NCI-H128 (cell line): ENCODE measurements around the gene PDE1C.

ENCODE experiments used
- DNase-seq: peaks from one replicate; lab custom pipeline; 2025; ENCODE audit not compliant: unreplicated experiment; lab: John Stamatoyannopoulos, UW

The PDE1C gene

GRCh38 chr7:31899356-31899927, 170.8 kb downstream of the PDE1C start:
- DNase-seq, result no peak

DNA sequence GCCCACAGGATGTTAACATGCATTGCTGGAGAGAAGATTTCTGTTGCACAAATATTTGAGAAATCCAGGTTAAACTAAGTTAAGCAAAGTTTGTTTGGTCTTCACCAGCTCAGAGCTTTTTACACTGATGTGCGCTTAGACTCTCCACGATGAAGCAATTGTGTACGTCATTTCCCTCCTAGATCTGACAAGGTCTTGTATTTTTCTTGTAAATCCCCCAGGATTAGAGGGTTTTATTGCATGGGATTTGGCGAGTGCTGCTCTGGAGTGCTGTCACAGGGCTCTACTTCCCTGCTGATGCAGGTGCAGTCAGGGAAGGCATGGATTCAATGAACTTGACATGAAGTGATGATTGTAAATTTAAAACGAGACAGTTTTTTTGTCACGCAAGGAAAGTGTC, 173.3 kb downstream of the PDE1C start:
- no peak for DNase-seq

DNA sequence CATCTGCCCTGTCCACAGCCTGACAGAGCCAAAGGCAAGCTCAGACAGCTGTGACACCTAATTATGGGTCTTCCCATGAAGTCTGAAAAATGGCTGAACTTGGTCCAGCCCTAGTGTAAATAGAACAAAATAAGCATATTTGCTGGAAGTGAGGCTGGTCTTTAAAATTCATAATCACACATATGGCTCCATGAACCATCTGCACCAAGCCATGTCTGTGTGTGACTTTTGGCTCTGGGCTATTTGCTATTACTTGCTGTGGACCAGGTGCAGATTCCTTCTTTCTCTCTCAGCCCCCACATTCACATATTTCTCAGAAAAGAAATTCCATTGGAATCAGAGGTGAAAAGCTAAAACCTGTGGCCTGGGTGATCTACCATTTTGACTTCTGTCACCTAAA, 175.9 kb downstream of the PDE1C start:
- no peak for DNase-seq

- no peak for DNase-seq
Measured at GRCh38 chr7:31893365-31893764, 176.8 kb downstream of the PDE1C start.

DNA sequence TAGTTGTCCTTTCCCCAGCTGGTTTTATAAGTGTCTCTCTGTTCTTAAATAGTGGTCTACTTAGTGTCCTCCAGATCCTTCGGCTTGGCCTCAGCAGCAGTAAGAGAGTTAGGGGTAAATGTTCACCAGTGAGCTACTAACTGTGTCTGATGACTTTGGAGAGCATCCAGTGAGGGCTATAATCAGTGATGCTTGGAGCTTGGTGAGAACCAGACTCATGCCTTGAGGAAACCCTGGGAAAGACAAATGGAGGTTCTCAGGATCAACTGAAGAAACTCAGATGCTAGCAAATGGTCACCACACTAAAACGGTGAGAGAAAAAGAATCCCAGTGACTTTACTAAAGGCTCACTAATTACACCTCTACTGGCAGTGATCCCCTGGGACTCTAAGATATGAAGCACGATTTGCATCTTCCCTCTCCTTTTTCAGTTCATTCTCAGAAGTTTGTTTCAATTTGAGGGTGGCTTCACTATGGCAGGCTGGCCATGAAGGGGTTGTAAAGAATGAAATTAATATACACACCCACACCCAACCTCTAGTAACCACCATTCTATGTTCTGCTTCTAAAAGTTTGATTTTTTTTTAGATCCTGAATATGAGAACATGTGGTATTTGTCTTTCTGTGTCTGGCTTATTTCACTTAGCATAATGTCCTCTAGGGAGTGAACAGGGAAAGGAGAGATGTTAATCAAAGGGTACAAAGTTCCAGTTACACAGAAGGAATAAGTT, 177.9 kb downstream of the PDE1C start:
- no peak for DNase-seq

GRCh38 chr7:31890766-31891165, 179.4 kb downstream of the PDE1C start:
- no peak for DNase-seq

GRCh38 chr7:31890198-31890597, 180.0 kb downstream of the PDE1C start:
- no peak for DNase-seq

DNA sequence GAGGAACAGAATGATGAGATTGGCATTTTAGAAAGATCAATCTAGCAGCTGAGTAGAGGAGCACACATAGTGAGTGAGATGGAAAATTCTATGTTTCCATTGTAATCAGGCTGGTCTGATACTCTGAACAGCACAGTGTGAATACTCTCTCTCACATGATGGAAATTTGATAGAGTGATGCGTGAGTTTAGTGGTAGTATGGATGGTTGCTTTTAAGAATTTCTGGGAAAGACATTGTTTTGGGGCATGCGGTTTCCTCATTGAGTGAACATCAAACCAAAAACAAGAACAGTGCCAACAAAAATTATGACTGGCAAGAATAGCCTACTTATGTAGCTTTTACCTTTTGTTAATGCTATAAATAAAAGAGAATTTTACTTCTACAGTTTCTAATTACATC, 183.2 kb downstream of the PDE1C start:
- no peak for DNase-seq

GRCh38 chr7:31885171-31885570, 185.0 kb downstream of the PDE1C start:
- no peak for DNase-seq

GRCh38 chr7:31883761-31884164, 186.4 kb downstream of the PDE1C start:
- DNase-seq, result no peak

- DNase-seq, result no peak
Measured at GRCh38 chr7:31882187-31882586, 188.0 kb downstream of the PDE1C start.

DNA sequence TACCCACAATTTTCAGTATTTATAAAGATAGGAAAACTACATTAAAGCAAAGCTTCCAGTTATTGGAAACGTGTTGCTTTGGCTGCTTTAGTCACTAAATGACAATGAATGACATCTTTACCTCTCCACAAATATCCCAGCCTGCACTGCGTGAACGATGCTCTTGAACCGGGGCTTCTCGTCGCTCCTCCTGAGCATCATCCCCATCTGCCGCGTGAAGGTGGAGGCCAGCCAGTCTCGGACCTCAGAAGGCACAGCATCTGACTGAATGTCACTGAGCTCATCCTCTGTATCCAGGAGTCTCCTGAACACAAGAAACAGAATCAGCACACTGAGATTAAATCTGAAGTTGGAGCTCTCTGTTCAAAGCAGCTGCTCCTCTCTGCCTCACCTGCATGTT, 191.3 kb downstream of the PDE1C start:
- no peak for DNase-seq

DNA sequence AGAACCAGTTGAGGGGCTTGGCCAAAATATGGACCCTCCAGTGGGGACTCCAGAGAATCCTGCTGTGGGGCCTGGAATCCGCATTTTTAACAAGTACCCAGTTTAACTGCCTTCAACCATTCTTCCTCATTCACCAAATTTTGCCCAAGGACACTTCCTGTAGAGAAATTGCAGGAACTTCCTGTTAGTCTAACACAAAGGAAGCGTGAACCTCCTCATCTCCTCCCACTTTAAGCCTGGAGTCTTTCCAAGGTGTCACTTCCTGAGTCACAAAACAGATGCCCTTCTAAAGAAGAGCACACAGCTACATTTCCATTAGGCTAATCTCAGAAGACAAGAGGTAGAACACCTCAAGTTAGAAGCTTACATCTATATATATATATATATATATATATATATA, 194.8 kb downstream of the PDE1C start:
- DNase-seq, result no peak

DNA sequence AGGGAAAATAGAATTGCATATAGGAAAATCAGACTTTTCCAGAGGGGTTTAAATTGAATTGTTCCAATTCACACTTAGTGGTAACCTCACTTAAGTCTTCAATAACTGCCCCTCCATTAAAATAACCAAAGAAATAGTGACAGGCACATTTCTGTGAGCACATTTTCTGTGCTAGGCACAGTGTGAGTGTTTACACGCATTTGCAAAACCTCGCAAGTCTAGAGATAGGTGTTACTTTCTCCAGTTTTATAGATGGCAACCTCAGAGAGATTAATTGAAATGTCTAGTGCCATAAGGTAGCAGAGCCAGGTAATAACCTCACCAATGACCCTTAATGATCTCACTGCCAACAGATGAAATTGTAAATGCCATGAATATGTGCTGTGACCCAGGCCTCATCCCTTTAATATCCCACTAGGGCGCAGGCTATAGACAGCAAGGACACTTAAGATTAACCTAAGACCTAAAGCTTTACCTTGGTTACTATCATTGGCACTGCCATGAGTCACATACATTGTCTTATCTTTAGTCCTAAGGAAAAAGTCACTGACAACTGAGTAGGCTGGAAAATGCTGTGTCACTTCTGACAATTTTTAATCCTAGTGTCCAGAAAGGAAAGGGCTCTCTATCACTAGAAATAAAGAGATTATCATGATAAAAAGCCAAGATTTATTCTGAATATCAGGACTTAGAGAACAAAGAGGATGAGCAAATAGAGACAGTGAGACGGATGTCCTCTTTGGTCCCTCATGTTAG, 195.4 kb downstream of the PDE1C start:
- DNase-seq, result no peak

DNA sequence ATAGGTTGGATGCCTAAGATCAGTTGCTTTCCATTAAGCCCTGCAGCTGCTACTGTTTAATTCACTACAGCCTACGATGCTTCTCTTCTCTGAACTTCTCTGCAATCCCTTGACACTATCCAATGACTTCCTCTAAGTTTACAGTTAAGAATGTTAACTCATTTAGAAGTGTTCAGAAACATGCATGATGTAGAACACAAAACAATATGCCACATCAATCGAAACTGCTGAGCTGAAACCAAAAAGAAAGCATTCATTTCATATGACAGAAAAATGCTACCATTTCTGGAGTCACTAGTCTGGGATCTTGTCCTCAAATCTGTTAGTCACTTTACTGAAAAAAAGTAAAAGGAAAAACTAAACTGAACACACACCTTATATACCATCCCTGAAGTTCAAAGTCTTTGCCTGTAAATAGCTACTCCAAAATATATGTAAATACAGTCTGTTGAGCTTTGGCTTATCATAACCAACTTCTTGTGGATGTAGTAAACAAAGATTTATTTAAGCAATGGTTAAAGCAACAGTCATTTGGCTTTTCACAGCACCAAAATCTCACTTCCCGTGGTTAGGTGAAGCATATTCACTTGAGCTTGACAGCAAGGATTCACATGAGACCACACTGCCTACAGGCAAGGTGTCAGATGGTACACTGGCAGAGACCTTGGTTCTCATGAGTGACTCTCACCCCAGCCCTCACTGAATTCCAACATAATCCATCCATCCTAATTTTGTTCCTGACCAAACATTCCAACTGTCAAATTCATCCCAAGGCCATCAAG, 196.2 kb downstream of the PDE1C start:
- DNase-seq, result no peak

DNA sequence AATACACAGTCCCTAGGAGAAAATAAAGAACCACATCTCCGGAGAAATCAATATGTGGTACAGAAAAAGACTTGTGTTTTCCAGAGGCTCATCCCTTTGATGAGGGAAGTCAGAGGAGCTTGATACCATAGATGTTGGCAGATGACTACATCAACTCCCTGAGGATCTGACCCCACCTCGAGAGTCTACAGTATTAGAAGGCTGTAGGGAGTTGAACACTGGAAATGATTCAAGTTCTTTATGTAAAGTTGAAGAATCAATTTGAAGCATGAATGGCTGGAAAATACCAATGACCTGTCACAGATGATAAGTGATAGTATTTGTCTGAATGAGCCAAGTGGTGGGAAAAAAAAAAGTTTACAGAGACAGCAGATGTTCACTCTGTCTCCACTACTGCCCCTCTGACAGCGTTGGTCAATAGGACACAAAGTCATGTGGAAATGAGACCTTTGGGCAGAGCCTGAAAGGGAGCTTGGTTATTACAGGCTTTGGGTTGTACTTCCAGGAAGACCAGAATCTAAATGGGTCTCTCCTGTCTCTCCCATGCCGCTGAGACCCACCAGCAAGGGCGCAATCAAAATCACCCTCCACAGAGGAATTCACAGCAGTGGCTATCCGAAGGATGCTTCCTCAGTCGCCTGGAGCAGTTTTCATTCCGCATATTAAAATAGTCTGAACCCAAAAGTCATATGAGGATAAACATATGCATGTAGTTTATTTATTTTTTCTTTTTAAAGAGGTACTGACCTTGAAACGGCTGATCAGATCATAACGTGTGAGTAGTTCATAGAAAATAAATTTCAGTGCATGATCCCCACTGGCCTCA, 197.4 kb downstream of the PDE1C start:
- DNase-seq, result no peak

- DNase-seq, result no peak
Measured at GRCh38 chr7:31864646-31865045, 205.6 kb downstream of the PDE1C start.

DNA sequence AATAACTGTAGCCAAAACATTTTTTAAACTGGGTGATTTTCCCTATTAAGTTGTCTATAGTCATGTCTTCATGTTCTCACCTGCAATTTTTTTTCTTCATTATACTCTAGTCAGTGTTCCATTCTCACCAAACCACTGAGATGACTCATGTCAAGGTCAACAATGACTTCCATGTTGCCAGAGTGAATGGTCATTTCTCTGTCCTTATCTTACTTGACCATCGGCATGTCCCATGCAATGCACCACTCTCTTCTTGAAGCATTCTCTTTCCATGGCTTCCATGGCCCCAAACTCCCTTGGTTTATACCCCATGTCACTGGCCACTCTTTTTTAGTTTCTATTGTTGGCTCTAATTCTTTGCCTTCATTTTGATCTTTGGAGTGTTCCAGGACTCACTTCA, 209.3 kb downstream of the PDE1C start:
- no peak for DNase-seq

DNA sequence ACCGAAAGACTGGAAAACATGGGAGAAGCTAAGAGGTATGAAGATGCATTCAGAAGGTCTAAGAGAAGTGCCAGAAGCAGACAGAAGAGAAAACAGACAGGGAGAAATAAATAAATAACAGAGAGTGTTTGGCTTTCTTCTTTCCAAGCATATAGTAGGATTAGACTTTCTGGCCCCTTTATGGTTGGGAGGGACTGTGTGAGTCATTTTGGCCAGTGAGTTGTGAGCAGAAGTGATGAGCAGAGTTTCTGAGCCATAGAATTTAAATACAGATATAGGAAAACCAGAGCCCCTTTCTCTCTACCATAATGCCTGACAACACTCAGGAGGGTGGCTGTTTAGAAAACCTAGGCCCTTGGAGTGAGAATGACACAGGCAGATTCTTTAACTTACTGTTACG, 212.2 kb downstream of the PDE1C start:
- DNase-seq, result no peak

DNA sequence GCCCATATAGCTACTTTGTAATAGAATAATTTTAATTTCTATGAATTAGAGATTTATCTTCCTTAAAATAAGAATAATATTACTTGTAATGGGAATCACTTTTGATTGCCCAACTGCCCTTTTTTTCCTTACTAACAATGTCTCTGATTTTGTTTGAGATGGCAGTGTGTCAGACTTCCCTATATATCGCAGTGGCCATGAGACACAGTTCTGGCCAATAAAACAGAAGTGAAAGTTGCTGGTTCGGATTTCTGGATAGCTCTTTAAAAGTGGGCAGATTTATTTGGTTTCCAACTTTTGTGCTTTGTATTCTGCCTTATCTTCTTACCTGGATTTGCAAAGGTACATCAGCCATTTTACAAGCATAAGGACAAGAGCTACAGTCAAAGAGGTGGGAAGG, 213.0 kb downstream of the PDE1C start:
- DNase-seq, result no peak

GRCh38 chr7:31856337-31856736, 213.9 kb downstream of the PDE1C start:
- DNase-seq, result peak; percentile 8
